HCT116 (cell line): ENCODE measurements around the gene OPALIN. TPM values are rescaled to one million over a fixed set of nuclear protein-coding genes. Genes with fewer than 3 reads are reported as not detected.
A peak's percentile ranks its signal among the peaks of the same experiment; 100 is the strongest.

Experiments used
- ATAC-seq: fragments of 200-7000 bp; cut with Tn5 transposase; 2 replicates; pipeline ENCODE4 v1.9.1; 2020; ENCODE audit warnings: mild to moderate bottlenecking, moderate library complexity
- BruUV-seq: library from RNA; stranded (reverse); fragments of 400-500 nt; replicated peaks from 2 replicates; lab custom pipeline; 2021; lab: Mats Ljungman, UMichigan
- CTCF ChIA-PET: fragments of 300-600 bp; sonication (Branson Sonifier 250); formaldehyde crosslinking; loops from one replicate; lab custom pipeline; 2021; ENCODE audit warnings: antibody characterized with exemption; lab: Charles Lee
- POLR2A ChIA-PET: fragments of 300-600, 350-600 bp; sonication (Branson Sonifier 250); formaldehyde crosslinking; loops from one replicate; lab custom pipeline; 2021; ENCODE audit warnings: antibody characterized with exemption; lab: Charles Lee
- RAD21 ChIA-PET, 2 experiments: fragments of 300-600 bp; sonication (Branson Sonifier 250); formaldehyde crosslinking; loops; one replicate each; lab custom pipeline; 2023; ENCODE audit warnings: low total read pairs in 2 of 2; ENCODE audit not compliant: uncharacterized antibody in 2 of 2, unreplicated experiment in 2 of 2, low non-redundant PET in 1 of 2; lab: Charles Lee
- DNase-seq: peaks from one replicate; pipeline ENCODE4 v3.0.0-alpha.2; 2010; ENCODE audit warnings: low read depth, low spot score
- H2AFZ ChIP-seq: fragments of 200-600 bp; shearing (Covaris generic), sonication (generic); 2 replicates; pipeline ENCODE4 v1.6.1; 2017; ENCODE audit warnings: low read depth, mixed run types, mixed read lengths, antibody characterized with exemption, low read length; ENCODE audit not compliant: poor library complexity, severe bottlenecking
- H3K27ac ChIP-seq: 2 replicates; pipeline ENCODE4 v1.5.1; 2012; ENCODE audit warnings: low read depth, low read length
- H3K27me3 ChIP-seq: fragments of 200-600 bp; sonication (generic); 2 replicates; pipeline ENCODE4 v1.6.1; 2016; ENCODE audit warnings: mixed run types, low read length, mixed read lengths; ENCODE audit not compliant: insufficient read depth
- H3K36me3 ChIP-seq, 2 experiments: fragments of 200-500 bp in 1 of 2; fragments of 200-600 bp in 1 of 2; sonication (Bioruptor generic) in 1 of 2; sonication (generic) in 1 of 2; 2 replicates each; pipeline versions ENCODE4 v1.5.1 to v1.6.1; 2014 to 2016; ENCODE audit warnings: low read length in 2 of 2, inconsistent platforms in 1 of 2, mixed read lengths in 1 of 2, mixed run types in 1 of 2; ENCODE audit not compliant: insufficient read depth in 2 of 2, control insufficient read depth in 1 of 2
- H3K4me1 ChIP-seq, 2 experiments: fragments of 200-600 bp in 1 of 2; sonication (generic) in 1 of 2; 2 replicates each; pipeline versions ENCODE4 v1.5.1 to v1.6.1; 2012 to 2017; ENCODE audit warnings: low read length in 2 of 2, inconsistent platforms in 1 of 2, mild to moderate bottlenecking in 1 of 2, mixed read lengths in 1 of 2, mixed run types in 1 of 2, moderate library complexity in 1 of 2; ENCODE audit not compliant: insufficient read depth in 2 of 2, control insufficient read depth in 1 of 2
- H3K4me2 ChIP-seq: fragments of 200-600 bp; sonication (generic); 2 replicates; pipeline ENCODE4 v1.6.1; 2017; ENCODE audit warnings: mixed run types, low read length, mixed read lengths
- H3K4me3 ChIP-seq, 2 experiments: fragments of 200-600 bp in 1 of 2; sonication (generic) in 1 of 2; replicated peaks in 1 of 2; 2 replicates each; pipeline ENCODE4 v1.5.1; 2011 to 2016; ENCODE audit warnings: low read length in 2 of 2, control low read depth in 1 of 2, low read depth in 1 of 2, mild to moderate bottlenecking in 1 of 2, mixed read lengths in 1 of 2, mixed run types in 1 of 2
- H3K79me2 ChIP-seq: fragments of 200-600 bp; sonication (generic); 2 replicates; pipeline ENCODE4 v1.6.1; 2017; ENCODE audit warnings: mild to moderate bottlenecking, mixed run types, low read length, moderate library complexity, mixed read lengths; ENCODE audit not compliant: insufficient read depth
- H3K9ac ChIP-seq: fragments of 200-600 bp; sonication (generic); 2 replicates; pipeline ENCODE4 v1.6.1; 2016; ENCODE audit warnings: low read length, mixed read lengths
- H3K9me2 ChIP-seq: fragments of 200-600 bp; sonication (generic), shearing (Covaris generic); 2 replicates; pipeline ENCODE4 v1.6.1; 2017; ENCODE audit warnings: mixed run types, mild to moderate bottlenecking, moderate library complexity; ENCODE audit not compliant: insufficient read depth
- H3K9me3 ChIP-seq, 2 experiments: fragments of 200-500 bp in 1 of 2; fragments of 200-600 bp in 1 of 2; sonication (Bioruptor generic) in 1 of 2; sonication (generic) in 1 of 2; 2 replicates each; pipeline ENCODE4 v1.6.1; 2014 to 2017; ENCODE audit warnings: low read length in 2 of 2, mixed read lengths in 2 of 2, inconsistent platforms in 1 of 2, low read depth in 1 of 2, mild to moderate bottlenecking in 1 of 2, mixed run types in 1 of 2, moderate library complexity in 1 of 2; ENCODE audit not compliant: control insufficient read depth in 1 of 2, insufficient read depth in 1 of 2
- H4K20me1 ChIP-seq: fragments of 200-600 bp; sonication (generic), shearing (Covaris generic); 2 replicates; pipeline ENCODE4 v1.6.1; 2017; ENCODE audit warnings: mixed run types, mild to moderate bottlenecking, moderate library complexity; ENCODE audit not compliant: insufficient read depth
- EGR1 ChIP-seq: IDR thresholded peaks from 2 replicates; pipeline ENCODE4 v1.6.1; 2012; ENCODE audit warnings: low read depth
- ELF1 ChIP-seq: IDR thresholded peaks from 2 replicates; pipeline ENCODE4 v1.6.1; 2012; ENCODE audit warnings: low read depth, borderline replicate concordance
- EZH2 ChIP-seq: fragments of 200-600 bp; sonication (generic); IDR thresholded peaks from 2 replicates; pipeline ENCODE4 v1.6.1; 2017; ENCODE audit warnings: antibody characterized with exemption, mixed run types
- EZH2phosphoT487 ChIP-seq: fragments of 200-600 bp; IDR thresholded peaks from 2 replicates; pipeline ENCODE4 v1.6.1; 2018; ENCODE audit warnings: antibody characterized with exemption, borderline replicate concordance
- JUND ChIP-seq: IDR thresholded peaks from 2 replicates; pipeline ENCODE4 v1.6.1; 2012
- MAX ChIP-seq: IDR thresholded peaks from 2 replicates; pipeline ENCODE4 v1.6.1; 2012
- POLR2A ChIP-seq: IDR thresholded peaks from 2 replicates; pipeline ENCODE4 v1.7.0; 2011; ENCODE audit warnings: borderline replicate concordance; ENCODE audit not compliant: insufficient read depth, insufficient read length; ENCODE audit errors: extremely low read depth
- RAD21 ChIP-seq: IDR thresholded peaks from 2 replicates; pipeline ENCODE4 v1.6.1; 2012; ENCODE audit warnings: low read depth, mild to moderate bottlenecking
- SIN3A ChIP-seq: IDR thresholded peaks from 2 replicates; pipeline ENCODE4 v1.6.1; 2012; ENCODE audit warnings: low read depth
- YY1 ChIP-seq: IDR thresholded peaks from 2 replicates; pipeline ENCODE4 v1.6.1; 2011; ENCODE audit warnings: low read length, low read depth, moderate library complexity, mild to moderate bottlenecking; ENCODE audit not compliant: insufficient replicate concordance; ENCODE audit errors: extremely low read depth
- intact Hi-C: fragments of 100-400 bp; cut with micrococcal nuclease; formaldehyde crosslinking; loops from 2 replicates; pipeline ENCODE4 v1.10.0; 2022
- total RNA-seq: library from RNA; stranded (reverse); gene quantifications from one replicate; pipeline ENCODE4 v1.2.1, GENCODE V29; 2021; ENCODE audit not compliant: unreplicated experiment
- TF ChIP-seq, protein P1 (sequence below): IDR thresholded peaks from 2 replicates; pipeline ENCODE4 v1.6.1; 2012

The OPALIN gene
- total RNA-seq, 1 experiment from 2014 or later: not detected

DNA sequence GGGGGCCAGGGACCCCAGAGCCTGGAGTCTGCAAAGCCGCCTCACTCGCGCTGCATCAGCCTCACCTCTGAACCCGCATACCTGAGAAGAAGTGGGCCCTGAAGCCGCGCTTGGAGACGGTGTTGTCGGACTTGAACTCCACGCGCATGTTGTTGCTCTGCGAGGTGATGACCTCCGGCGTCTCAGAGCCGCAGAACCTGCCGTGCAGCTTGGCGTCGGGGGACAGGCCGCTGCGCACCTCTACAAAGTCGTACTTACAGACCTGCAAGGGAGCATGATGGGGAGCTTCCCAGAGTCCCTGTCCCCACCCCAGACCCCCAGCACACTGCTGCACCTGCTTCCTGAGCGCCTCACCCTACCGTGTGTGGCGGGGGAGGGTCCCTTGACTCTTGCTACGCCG lies 25.7 kb upstream of the OPALIN start:
- no TSS peak for BruUV-seq
- CTCF ChIA-PET: no interaction called here
- RAD21 ChIA-PET: no interaction called here

GRCh38 chr10:96380821-96381220 lies 22.0 kb upstream of the OPALIN start:
- TF ChIP-seq ELF1: no peak
- TF ChIP-seq, all 23 proteins: peak for 0
- ATAC-seq (no peak), DNase-seq (no peak)
- ChIA-PET CTCF (no interaction called here), RAD21 (no interaction called here), POLR2A (no interaction called here)
- Histone ChIP-seq H4K20me1 (no peaks in the 10 kb centered on the region), H3K79me2 (no peaks in the 10 kb centered on the region), H3K9ac (no peak overlapping the region), H3K27ac (no peak overlapping the region), H3K36me3 (no peaks in the 10 kb centered on the region), H3K4me2 (peak overlapping the region; percentile 17; the same call in 1 of the 2 replicates), H3K9me3 (no peaks in the 10 kb centered on the region), H2AFZ (no peak overlapping the region), H3K27me3 (no peaks in the 10 kb centered on the region), H3K4me1 (peaks cover 0 to 11% of the 10 kb centered on the region in 2 experiments; a peak in 3 of 4 replicates), H3K9me2 (no peaks in the 10 kb centered on the region), H3K4me3 (no peak overlapping the region)
- intact Hi-C loops: loop anchor here (5.0 kb wide), 1 partner anchor 646 kb away; no protein-coding TSS in a partner anchor
- BruUV-seq: no TSS peak

More for the DNA sequence above, 25.7 kb upstream of the OPALIN start:
- no peak overlapping the region for H3K4me3 ChIP-seq
- H3K9ac ChIP-seq: no peak overlapping the region
- no peak overlapping the region for H2AFZ ChIP-seq
- H3K79me2 ChIP-seq: no peaks in the 10 kb centered on the region
- H4K20me1 ChIP-seq: no peaks in the 10 kb centered on the region
- no peaks in the 10 kb centered on the region for H3K9me2 ChIP-seq
- intact Hi-C loops: loop anchor here (5.0 kb wide), 1 partner anchor 643 kb away; no protein-coding TSS in a partner anchor
- H3K36me3 ChIP-seq: no peaks in the 10 kb centered on the region
- no peak overlapping the region for H3K27ac ChIP-seq
- peaks cover 0 to 6% of the 10 kb centered on the region in 2 experiments; a peak in 2 of 4 replicates for H3K4me1 ChIP-seq
- TF ChIP-seq EZH2phosphoT487 (no peak), POLR2A (no peak), YY1 (no peak), MAX (no peak), EGR1 (no peak), RAD21 (no peak), SIN3A (no peak), EZH2 (no peak), JUND (no peak)
- TF ChIP-seq, protein P1, sequence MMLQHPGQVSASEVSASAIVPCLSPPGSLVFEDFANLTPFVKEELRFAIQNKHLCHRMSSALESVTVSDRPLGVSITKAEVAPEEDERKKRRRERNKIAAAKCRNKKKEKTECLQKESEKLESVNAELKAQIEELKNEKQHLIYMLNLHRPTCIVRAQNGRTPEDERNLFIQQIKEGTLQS: no peak
- TF ChIP-seq, all 23 proteins: peak for 0
- no peaks in the 10 kb centered on the region for H3K9me3 ChIP-seq
- POLR2A ChIA-PET: no interaction called here
- H3K27me3 ChIP-seq: peaks cover 3% of the 10 kb centered on the region; the same call in 1 of the 2 replicates
- no peak for DNase-seq
- ATAC-seq: no peak
- H3K4me2 ChIP-seq: no peak overlapping the region
